HG02623 (cell line): ENCODE results near the gene TCFL5.

Experiments used
- ATAC-seq: cut with Tn5 transposase; IDR thresholded peaks from one replicate; pipeline ENCODE4 v1.9.1; 2021; ENCODE audit warnings: moderate library complexity; ENCODE audit not compliant: unreplicated experiment

Gene TCFL5

GRCh38 chr20:62825333-62825985, 36.2 kb downstream of the TCFL5 start:
- ATAC-seq = no peak

- no peak for ATAC-seq
These were observed 36.9 kb downstream of the TCFL5 start for GRCh38 chr20:62824476-62825332.

- ATAC-seq = no peak
These were observed 37.7 kb downstream of the TCFL5 start for GRCh38 chr20:62823688-62824475.

GRCh38 chr20:62822788-62823651, 38.6 kb downstream of the TCFL5 start:
- no peak for ATAC-seq

- ATAC-seq = no peak
These were observed 39.3 kb downstream of the TCFL5 start for GRCh38 chr20:62822239-62822787.

- ATAC-seq = no peak
These were observed 39.9 kb downstream of the TCFL5 start for GRCh38 chr20:62821726-62822210.

- ATAC-seq = no peak
These were observed 40.5 kb downstream of the TCFL5 start for GRCh38 chr20:62820962-62821725.

GRCh38 chr20:62820208-62820961, 41.2 kb downstream of the TCFL5 start:
- ATAC-seq = no peak

- no peak for ATAC-seq
These were observed 42.0 kb downstream of the TCFL5 start for GRCh38 chr20:62819494-62820174.

- no peak for ATAC-seq
These were observed 42.8 kb downstream of the TCFL5 start for GRCh38 chr20:62818592-62819493.

- ATAC-seq = no peak
These were observed 43.5 kb downstream of the TCFL5 start for GRCh38 chr20:62817975-62818591.

GRCh38 chr20:62816884-62817873, 44.4 kb downstream of the TCFL5 start, which contains the start of gene COL9A3:
Gene COL9A3 (plus strand): TSS chr20:62817050. CDS start chr20:62817065, 15 bp downstream.
- ATAC-seq = no peak

GRCh38 chr20:62816031-62816883, 45.4 kb downstream of the TCFL5 start:
- ATAC-seq = no peak
